ENCODE results near the gene NOL4L.

NOL4L gene

DNA sequence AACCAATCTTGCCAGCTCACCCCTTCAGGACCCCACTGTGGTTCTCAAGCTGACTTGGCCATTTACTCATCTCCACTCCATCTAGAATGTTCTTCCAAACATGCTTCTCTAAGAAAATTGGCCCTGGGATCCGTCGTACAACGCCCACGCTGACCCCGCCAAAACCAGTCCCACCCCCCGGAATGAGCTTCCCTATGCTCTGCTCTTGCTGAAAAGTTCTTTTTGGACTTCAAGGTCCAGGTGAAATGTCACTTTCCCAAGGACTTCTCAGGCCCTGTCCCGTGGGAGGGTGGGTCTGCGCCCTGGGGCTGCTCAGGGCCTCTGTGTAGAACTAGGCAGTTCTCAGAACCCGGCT, 9.9 kb downstream of the NOL4L start:
- no peak for DNase-seq

GRCh38 chr20:32574296-32575226, 10.6 kb downstream of the NOL4L start:
- peak; percentile 52 for DNase-seq

DNA sequence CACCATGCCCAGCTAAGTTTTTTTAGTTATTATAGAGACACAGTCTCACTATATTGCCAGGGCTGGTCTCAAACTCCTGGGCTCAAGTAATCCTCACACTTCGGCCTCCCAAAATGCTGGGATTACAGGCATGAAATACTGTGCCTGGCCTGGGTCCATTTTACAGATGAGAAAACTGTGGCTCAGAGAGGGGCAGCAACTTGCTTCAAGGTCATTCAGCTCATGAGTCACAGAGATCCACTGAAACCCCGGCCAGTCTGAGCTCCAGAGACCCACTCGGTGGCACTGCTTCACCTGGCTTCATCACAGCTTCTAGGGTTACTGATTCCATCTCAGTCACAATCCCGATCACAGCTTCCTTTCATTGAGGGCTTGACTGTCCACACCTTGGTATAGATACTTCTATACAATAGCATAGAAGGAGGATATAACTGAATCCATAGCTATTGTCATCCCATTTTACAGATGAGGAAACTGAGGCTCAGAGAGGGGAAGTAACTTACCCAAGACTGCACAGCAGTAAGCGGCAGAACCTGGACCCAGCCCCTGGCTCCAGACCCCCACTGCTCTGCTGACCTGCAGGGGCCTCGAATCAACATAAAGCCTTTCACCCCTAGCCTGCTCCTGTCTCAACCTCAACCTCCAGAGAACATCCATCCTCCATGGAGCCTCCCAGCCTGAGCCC, 11.8 kb downstream of the NOL4L start:
- no peak for DNase-seq

- DNase-seq: no peak
Measured at GRCh38 chr20:32572271-32572968, 12.7 kb downstream of the NOL4L start.

DNA sequence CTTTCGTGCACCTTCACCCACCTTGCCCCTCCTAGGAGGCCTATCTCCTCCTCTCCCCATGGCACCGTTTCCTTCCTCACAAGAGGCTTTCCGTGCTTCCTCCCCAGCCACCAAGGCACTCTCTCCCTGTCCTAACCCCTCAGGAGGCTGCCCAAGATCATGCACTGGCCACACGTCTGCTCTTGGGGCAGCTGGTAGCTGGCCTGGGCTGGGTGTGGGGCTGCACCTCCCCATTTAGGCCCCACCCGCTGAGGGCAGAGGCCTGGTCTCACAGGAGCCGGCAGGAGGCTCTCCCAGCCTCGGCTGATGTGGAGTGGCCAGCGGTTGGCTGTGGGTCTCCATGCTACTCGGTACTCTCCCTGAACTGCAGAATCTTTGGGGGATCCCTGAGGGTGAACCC, 13.6 kb downstream of the NOL4L start:
- DNase-seq: no peak

DNA sequence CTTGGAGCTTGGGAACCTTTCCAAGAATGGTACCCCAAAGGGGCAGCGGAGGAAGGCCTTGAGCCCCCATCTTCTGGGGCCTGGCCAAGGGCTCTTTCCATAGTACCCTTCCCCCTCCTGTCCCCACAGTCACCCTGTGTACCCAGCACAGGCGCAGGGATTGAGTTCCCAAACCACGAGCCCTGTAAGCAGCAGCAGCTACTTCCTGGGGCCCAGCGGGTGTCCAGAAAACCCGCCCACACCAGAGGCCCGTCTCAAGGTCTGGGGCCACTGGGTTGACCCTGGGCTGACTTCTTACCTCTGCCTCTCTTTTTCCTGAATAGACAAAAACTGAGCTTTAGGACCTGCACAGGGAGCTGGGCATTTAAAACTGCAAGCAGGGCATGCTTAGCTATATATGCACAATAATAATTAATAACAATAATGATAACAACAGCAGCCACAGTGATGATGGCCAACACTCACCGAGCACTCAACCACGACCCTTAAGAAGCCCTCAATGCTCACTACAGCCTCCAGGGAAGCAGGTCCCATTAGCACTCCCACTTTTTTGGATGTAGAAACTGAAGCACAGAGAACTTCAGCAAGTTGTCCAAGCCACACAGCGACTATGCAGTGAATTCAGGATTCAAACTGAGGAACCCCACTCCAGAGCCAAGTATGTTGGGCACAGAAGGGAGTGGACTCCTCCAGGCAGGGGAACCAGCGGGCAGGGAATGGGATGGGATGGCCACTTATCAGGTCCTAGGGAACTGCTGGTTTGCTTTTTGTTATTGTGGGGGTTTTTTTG, 14.5 kb downstream of the NOL4L start:
- DNase-seq: no peak

- no peak for DNase-seq
Measured at GRCh38 chr20:32569380-32570305, 15.5 kb downstream of the NOL4L start.

GRCh38 chr20:32569018-32569379, 16.1 kb downstream of the NOL4L start:
- DNase-seq: no peak

GRCh38 chr20:32567384-32568178, 17.6 kb downstream of the NOL4L start:
- DNase-seq: no peak

GRCh38 chr20:32566379-32567374, 18.5 kb downstream of the NOL4L start:
- no peak for DNase-seq

DNA sequence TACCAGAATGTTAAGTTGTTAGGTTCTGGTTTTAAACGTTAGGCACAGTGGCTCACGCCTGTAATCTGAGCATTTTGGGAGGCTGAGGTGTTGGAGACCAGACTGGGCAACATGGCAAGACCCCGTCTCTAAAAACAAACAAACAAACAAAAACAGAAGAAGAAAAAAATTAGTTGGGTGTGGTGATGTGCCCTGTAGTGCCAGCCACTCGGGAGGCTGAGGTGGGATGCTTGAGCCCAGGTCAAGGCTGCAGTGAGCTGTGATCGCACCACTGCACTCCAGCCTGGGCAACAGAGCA, 19.4 kb downstream of the NOL4L start:
- DNase-seq: no peak

GRCh38 chr20:32564921-32565734, 20.0 kb downstream of the NOL4L start:
- no peak for DNase-seq

DNA sequence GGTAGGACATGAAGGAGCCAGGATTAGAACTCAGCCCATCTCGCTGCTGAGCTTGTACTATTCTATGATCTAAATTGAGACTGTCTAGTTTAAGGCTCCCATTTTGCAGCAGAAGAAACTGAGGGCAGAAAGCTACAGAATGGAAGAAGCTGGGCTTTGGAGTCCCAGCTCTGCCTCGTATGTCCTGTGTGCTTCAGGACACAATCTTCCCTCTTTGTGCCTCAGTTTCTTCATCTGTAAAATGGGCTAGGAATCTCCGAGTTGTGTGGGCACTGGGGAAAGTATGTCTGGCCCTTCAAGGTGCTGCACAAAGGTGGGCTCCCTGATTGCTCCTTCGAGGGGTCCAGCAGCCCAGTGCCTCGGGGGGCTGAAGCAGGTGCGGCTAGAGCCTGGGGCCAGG, 20.7 kb downstream of the NOL4L start:
- DNase-seq: no peak

DNA sequence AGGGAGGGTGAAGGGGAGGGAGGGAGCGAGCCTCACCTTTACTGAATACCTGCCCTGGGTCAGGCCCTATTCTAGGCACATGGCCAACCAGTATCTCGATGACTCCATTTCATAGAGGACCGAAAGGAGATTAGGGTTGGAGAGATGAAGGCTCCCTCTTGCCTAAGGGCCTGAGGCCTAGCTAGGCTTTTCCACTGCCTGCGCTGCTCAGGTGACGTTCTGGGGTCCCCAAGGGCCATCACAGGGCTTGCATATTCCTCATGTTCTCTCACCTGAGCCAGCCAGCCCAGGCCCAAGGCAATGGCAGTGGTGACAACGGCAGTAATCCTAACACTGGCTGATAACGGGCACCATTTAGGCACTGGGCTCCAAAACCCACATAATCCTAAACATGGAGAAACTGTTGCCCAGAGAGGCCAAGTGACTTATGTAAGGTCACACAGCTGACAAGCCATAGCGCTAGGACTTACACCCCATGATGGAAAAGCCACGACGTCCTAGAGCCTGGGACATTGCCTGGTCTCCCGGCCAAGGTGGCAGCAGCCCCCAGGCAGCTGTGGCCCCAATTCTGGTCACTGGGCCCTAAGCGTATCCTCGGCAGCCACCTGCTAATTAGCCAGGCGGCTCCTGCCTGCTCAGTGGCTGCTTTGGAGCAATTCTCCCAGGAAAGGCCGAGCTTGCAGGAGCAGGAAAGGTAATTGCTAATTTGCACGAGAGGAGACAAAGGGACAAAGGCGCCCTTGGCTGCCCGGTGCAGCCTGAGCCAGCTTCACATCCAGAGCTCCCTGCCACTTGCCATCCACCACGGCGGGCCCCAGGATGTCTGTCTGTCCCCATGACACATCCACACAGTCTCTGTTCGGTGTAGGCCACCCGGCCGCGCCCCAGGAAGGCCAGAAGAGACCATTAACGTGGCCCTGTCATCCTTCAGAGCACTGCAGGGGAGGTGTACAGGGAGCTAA, 21.5 kb downstream of the NOL4L start:
- no peak for DNase-seq

DNA sequence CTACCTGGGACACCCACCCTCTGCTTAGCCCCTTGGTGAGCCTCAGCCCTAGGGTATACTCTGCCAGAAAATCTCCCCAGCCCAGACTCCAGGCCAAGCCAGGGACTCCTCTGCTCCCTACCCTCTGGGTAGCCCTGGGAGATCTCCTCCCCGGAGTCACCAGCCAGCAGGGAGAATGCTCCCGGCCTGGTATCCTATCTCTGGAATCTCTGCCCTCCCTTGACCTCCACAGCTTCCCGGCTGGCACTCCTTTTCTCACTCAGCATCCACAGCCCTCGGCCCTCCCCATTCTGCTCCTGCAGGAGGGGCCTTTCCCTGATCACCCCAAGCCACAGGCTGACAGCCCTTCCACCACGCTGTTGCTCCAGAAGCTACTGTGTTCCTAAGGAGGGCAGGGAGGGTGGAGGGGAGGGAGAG, 22.6 kb downstream of the NOL4L start:
- DNase-seq: no peak

GRCh38 chr20:32560989-32561830, 23.9 kb downstream of the NOL4L start:
- no peak for DNase-seq

Measured in activated CD4-positive, alpha-beta T cell treated with anti-CD3 and anti-CD28 coated beads, Interleukin-10, Interleukin-2, amounts not matched to agents 100 ng/mL and 50 ng/mL, durations not matched to agents 16 hours and 8 hours (primary cell).